GM19328 (cell line): ENCODE data around the gene NEK7.
"Not testable (repeated sequence)": the region's sequence is repeated elsewhere in the genome, so short reads cannot be mapped to it uniquely, and the experiment has no call there.

ENCODE experiments used
- ATAC-seq: cut with Tn5 transposase; IDR thresholded peaks from one replicate; pipeline ENCODE4 v1.9.1; 2021; ENCODE audit warnings: mild to moderate bottlenecking, moderate library complexity; ENCODE audit not compliant: unreplicated experiment

NEK7 gene

DNA sequence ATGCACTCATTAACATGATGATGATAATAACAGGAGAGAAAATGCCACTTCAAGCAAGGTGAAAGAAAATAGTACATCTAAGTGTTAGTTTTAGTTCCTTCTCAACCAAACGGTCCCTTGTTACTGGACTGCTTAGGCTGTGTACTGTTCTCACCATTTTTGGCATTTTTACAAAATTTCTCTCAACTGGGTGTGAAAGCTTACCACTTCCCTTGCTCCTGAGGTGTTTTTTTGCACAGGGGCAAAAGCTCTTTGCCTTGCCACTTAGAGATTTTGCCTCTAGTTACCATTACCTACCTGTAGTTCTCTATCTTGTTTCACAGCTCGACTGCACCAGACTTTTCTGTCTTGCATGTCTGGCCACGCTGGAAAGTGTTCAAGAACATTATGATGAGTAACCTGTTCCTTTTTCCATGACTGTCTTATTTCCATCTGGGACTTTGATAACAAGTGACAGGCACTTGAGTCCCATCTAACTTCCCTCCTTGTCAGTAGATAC lies 10.7 kb downstream of the NEK7 start:
- ATAC-seq, result peak; percentile 54

DNA sequence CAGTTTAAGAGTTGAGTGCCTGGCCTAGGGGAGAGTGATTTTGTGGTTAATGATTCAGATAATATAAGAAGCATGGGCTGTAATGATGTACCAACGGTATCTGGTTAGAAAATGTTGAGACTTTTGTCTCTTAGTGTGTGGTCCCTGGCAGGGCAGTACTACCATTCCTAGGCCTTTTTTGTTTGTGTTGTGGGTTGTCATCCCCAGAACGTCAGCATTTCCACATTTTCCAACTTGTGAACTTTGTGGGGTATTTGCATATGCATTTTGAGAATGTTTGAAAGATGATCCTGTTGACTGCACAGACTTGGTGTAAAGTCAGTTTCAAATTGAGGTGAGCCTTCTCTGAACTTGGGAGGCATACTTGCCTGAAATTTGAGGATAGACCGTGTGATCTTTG lies 11.4 kb downstream of the NEK7 start:
- no peak for ATAC-seq

DNA sequence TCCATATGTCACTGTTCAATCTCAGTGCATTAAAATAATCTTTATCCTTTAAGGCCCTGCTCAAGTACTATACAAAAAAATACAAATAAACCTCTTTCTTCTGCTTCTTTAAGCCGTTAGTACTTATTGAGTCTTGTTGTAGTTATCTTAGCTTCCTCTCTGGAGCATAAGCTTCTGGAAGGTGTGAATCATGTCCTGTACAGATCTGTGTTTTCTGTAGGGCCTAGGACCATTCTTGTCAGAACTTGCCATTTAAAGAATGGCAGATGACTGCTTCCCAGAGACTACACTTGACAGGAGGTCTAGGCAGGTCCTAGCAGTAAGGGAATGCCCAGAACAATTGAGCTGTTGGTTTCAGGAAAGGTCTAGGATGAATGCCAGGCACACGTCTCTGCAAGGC lies 12.9 kb downstream of the NEK7 start:
- ATAC-seq, result no peak

DNA sequence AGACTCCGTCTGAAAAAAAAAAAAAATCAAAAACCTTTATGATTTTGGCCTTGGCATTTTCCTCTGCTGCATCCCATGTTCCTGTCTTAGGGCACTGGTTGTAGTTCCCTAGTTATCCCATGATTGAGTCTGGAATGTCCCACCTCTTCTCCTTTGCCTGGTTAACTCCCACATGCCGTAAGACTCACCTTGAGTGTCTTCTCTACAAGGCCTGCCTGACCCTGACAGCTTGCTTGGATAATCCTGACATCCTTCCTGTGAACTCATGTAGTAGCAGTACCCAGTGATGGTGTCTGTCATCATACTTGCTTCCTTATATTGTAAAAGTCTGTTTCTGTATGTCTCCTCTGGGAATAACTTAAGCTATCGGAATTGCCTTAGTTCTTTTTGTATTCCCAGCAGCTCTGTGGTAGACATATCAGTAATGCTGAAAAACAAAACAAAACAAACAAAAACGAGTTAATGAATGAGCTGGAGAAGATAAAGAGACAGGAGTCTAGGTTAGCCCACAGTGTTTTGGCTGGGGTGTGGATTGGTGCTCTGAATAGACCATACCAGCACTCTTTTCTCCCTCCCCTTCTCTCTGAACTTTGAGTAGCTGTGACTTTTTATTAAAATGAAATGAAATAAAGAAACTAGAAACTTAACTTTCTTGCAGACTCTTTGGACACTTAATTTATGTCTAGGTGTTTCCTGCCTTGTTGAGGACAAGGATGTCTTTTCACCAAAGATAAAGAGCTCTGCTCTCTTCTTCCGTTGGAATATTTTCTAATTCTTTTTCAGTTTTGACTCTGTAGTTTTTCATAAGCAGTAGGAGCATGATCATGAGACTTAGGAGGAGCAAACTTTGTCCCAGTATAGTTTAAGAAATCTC lies 15.1 kb downstream of the NEK7 start:
- no peak for ATAC-seq

DNA sequence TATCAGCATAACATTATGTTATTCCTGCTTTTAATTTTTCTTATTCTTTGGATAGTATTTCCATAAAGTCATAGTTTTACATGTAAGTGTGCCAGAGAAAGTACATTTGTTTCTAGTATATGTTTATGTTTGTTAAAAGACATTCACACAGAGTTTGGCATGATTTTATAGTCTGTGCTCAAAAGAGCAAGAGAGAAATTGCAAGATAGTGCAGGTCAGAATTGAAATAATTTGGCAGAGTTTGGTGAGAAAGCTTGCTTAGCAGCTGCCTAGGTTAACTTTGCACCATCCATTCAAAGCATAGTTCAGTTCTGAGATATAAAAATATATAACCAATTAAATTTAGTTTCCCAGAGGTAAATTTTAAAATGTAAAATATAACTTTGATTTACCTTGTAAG lies 17.0 kb downstream of the NEK7 start:
- ATAC-seq, result no peak

DNA sequence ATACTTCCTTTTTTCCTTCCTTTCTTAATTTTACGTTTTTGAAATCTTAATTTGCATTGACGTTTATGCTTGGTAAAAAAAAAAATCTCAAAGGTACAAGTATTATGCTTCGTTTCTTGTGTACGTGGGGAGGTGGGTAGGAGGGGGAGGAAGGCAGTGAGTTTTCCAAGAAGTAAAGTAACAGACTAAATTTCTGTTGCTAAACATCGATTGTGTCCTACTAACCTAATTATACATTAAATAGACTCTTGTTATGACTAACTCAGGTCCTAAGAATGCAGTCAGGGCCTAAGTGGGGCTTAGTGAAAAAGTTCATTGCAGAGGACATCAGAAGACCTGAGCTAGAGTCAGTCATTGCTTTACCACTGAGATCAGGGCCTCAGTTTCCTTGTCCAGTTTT lies 17.5 kb downstream of the NEK7 start:
- ATAC-seq, result no peak

DNA sequence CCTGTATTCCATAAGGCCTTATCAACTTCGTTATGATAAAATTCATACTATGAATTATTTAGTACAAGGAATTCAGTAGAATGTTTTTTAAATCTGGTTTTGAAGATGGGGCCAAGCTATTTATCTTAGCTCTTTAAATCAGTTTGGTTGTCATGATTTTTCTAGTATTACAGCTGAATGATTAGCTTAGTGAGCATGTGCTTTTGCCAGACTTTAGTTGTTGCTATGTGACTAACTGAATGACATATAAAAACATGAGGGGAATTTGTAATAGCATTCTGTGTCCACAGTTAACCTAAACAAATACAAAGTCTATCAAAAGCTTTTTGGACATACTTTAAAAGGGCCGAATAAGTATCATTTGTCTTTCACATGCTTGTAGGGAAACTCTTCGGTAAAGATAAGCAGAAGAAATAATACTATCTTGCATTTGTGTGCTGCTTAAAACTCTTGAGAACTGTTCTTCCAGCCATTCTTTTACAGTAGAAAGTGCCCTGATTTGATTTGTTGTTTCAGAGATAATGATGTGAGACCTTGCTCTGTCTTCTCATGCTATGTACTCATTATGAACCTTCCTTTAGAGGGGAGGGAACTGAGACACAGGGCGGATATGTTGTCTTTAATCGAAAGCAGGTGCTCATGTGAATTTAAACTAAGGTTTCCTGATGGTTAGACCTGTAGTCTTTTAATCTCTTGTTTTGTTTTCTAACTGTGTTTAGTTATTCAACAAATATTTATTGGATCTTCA lies 18.8 kb downstream of the NEK7 start:
- ATAC-seq, result peak; percentile 58

DNA sequence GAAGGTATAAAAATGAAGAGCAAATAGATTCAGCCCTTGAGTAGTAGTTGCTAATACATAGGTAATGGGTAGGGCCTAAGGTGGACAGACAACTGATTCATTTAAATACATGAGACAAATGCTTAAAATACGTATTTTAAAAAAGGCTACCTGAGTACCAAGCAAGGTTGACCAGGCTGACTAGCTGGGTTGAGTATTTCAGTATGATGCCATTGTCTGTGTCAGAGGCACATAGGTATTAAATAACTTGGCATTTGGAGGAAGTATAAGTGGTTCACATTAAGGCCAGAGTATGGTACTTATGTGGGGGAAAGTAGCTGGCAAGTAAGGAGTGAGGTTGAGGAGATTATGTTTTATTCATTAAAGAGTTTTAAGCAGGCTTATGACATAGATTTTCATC lies 19.4 kb downstream of the NEK7 start:
- no peak for ATAC-seq

DNA sequence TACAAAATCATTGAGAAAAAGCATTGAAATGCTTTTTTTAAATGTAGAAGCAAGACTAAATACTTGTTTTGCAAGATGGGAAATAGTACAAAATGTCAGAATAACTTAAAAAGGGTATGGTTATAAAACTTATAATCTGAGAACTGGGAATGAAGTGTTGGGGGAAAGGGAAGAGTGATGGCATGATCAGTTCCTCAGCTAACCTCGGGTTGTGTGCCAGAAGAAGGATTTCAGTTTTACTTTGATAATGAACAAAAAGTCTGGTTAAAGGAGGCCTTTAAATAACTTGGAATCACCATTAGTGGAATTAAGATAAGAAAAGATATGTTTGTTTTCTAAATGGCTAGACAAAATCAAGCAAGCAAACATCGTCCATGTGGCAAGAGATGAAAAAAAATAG lies 20.7 kb downstream of the NEK7 start:
- ATAC-seq, result no peak

DNA sequence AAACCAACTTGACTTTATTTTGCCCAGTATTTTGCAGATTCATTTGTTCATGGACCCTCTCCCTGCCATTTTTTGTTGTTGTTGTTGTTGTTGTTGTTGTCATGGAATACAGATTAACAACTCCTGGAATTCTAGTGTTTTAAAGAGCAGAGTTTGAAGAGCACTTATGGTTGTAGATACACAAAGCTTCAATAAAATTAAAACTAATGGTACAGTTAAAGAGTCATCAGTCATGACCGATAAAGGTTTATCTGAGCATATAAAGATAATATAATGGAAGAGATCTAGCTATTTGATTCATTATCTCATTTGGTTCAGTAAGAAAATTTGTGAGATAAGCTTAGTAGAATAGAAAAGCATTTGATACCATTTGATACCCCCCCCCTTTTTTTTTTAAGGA lies 21.8 kb downstream of the NEK7 start:
- no peak for ATAC-seq

DNA sequence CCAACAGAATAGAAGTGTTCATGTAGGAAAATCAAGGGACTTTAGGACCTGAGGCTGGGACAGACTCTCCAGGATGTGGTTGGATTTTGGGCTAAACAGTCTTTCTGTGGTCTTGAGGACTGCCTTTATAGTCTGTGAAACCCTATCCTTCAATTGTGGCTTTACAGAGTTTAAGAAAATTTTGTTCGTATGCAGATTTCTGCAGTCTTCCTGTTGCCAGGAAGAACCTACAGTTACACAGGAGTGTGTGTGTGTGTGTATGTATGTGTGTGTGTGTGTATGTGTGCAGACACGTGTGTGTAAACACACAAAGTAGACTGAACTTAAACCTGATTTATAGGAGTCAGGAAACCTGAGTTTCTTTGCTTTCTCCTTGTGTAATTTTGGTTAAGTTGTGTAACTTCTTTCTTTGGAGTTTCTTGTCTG lies 22.8 kb downstream of the NEK7 start:
- no peak for ATAC-seq

DNA sequence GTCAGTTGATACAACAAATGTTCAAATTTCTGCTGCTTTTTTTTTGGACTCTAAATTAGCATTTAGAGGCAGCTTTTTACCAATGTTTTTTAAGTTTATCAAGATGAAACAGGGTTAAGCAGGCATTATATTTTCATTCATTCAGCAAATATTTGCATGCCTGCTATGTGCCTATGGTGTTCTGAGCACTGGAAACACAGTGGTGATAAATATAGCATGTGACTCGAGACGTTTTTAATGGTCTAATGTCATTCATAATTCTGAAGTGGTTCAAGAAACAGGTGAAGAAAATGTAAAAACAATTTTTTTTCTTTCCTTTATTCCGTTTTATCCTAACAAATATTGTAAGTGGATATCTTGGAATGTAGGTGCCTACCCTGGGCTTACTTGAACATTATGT lies 26.8 kb downstream of the NEK7 start:
- no peak for ATAC-seq

DNA sequence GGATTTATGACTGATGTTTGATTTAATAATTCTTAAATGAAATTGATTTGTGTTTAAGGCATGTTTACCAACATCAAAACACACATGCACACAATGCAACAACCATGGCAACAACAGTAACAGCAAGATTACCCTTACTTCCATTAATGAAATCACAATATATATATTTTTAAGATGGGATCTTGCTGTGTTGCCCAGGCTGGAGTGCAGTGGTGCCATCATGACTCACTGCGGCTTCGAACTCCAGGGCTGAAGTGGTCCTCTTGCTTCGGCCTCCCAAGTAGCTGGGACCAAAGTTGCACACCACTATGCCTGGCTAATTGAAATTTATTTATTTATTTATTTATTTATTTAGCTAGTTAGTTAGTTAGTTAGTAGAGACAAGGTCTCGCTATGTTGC lies 27.7 kb downstream of the NEK7 start:
- ATAC-seq, result no peak

DNA sequence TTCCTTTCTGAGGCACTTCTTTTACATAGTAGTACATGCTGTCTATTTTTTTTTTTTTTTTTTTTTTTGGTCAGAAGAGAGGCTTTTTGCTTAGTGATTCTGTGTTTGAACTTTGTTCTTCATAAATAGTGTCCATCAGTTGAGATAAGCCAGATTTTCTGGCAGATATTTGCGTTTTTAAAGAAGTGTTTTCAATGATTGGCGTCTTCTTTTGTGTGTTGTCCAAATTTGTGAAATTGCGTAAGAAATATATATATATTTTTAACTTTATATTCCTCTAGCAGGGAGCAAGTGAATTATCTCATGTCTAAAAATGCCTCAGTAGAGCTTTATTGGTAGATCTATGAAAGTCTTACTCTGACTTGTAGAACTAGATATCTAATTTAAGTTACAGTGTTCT lies 28.3 kb downstream of the NEK7 start:
- no peak for ATAC-seq

DNA sequence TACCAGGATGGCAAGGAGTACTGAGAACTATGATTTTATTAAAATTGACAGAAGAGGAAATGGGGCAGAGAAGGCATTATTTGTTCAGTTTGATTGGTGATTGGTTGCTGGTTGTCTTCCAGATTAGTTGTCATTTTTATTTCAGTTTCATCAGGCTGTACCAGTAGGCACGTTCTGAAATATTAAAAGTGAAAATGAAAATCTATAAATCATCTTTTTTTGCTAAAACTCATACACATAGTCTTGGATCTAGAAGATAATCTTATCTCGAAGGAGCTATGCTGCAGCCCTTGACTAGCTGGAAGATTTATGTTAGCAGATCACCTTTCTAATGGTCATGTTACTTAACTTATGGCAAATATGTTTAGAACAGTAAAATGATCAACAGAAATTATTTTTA lies 29.0 kb downstream of the NEK7 start:
- ATAC-seq, result no peak

DNA sequence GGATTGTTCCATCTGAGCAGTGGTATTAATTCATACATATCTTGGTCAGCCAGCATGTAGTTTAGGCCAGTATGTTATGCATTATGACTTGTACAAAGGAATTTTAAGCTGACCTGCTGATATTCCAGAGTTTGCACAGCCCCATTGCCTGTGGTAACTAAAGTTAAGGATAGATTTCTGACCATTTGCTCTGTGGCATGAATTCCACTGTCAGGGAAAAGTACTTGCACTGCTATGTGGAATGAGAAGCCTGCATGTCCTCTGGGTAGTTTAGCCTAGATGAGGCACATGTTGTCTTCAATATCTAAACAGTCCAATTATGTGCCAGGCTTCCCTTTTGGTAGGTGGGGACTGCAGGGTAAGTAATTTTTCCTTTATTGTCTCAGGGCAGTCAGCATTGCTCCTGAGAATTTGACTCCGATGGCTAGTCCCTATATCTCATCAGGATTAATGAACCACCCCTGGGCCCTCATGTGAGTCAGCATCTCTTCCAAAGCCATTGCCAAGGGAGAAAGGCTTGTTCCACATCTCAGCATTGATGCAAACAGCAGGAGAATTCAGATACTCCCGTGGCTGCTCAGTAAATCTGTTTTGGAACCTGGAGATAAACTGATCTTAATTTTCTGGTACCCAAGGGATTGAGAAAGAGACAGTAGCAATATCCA lies 30.2 kb downstream of the NEK7 start:
- no peak for ATAC-seq

DNA sequence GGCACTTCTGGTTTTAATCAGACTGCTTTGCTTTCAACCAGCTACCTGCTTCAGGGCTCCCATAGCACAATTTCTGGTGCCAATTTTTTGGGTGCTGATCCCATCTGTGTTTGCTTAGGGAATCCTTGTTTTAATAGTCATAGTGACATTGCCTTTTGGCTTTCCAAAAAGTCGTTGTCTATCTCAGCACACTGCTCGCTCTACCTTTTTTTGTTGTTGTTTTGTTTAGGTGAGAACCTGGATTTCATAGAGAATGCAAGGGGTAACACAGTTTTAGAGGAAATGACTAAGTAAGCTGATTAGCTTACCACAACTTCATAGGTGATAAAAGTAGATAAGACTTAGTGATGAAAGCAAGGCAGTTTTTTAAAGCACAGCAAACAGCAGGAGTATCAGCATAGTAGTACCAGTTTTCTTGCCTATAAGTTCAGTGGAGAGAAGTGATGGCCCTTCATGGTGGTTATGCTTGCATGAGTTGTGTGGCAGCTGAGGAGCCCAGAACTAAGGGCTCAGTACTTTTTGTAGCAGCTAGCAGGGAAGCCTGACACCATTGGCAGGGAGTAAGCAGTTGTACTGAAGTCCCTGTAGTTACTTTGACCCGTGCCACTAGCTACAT lies 31.3 kb downstream of the NEK7 start:
- ATAC-seq, result no peak

DNA sequence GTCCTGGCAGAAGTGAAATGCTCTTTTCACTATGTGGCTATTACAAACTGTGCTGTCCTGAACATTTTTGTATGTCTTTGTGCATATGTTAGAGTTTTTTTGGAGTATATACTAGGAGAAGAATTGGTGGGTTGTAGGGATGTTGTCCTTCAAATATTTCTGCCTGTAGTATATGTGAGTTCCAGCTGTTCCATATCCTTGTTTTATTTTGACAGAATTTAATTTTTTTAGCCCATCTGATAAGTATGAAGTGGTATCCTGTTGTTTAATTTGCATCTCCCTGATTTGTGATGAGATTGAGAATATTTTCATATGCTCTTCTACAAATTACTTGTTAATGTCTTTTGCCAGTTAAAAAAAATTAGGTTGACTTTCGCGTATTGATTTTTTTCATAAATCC lies 34.3 kb downstream of the NEK7 start:
- ATAC-seq, result no peak

DNA sequence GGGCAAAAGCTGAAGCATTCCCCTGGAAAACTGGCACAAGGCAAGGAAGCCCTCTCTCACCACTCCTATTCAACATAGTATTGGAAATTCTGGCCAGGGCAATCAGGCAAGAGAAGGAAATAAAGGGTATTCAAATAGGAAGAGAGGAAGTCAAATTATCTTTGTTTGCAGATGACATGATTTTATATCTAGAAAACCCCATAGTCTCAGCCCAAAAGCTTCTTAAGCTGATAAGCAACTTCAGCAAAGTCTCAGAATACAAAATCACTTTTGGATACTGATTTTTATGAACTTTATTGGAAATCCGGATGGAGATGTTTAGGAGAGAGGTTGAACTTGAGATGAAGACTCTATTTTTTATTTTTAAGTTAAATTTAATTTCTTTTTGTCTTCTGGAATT lies 37.1 kb downstream of the NEK7 start:
- not testable (repeated sequence) for ATAC-seq

DNA sequence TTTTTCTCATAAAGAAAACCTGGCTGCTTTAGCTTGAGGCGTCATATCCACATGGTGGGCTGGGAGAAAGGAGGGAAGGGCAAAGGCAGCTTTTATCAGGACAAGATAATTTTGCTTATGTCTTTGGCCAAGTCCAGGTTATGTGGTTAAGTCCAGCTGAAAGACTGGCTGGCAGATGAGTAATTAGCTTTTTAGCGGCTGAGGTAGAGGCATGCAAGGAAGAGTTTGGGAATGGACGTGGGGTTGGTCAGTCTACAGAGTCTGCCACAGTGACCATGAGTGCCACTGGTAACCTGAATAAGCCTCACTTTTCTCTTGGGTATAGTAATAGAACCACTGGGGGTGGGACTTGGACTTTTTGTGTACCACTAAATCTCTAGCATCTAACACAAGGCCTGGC lies 39.8 kb downstream of the NEK7 start:
- no peak for ATAC-seq

DNA sequence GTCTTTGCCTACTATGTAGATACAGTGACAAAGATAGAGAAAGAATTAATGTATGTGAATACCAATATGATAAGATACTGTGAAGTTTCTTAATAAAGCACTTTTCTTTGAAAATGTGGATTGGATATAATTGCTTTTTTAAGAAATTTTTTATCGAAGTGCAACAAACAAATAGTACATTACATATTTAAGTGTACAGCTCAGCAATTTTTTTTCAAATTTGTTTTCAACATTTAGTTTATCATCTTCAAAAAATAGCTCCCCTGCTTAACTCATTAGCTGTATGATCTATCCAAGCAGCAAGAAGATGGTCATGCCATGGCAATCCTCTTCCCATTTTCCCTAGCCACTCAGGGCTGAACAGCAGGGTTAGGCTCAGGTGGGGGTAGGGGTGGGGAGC lies 40.5 kb downstream of the NEK7 start:
- ATAC-seq, result no peak
